Germinal center (tissue), 1 donor: ENCODE data around the gene HPSE2.
A peak's percentile ranks its signal among the peaks of the same experiment; 100 is the strongest.
"Not testable (repeated sequence)": the region's sequence is repeated elsewhere in the genome, so short reads cannot be mapped to it uniquely, and the experiment has no call there.

Experiments used
- DNase-seq: peaks from one replicate; pipeline ENCODE4 v3.0.0; 2012; ENCODE audit warnings: mixed read lengths, low spot score

HPSE2 gene

GRCh38 chr10:99235658-99236626 is at the start of gene HPSE2:
HPSE2 (minus strand) TSS chr10:99235852.
- DNase-seq = no peak

- no peak for DNase-seq
Measured at GRCh38 chr10:99280472-99280871, 44.8 kb upstream of the HPSE2 start.

GRCh38 chr10:99279626-99280111 is 44.0 kb upstream of the HPSE2 start:
- DNase-seq = no peak

- DNase-seq = peak; percentile 12
Measured at GRCh38 chr10:99276848-99277486, 41.3 kb upstream of the HPSE2 start.

- DNase-seq = no peak
Measured at GRCh38 chr10:99266383-99266782, 30.7 kb upstream of the HPSE2 start.

- no peak for DNase-seq
Measured at GRCh38 chr10:99248824-99249223, 13.2 kb upstream of the HPSE2 start.

GRCh38 chr10:99247893-99248292 is 12.2 kb upstream of the HPSE2 start:
- DNase-seq = not testable (repeated sequence)

- no peak for DNase-seq
Measured at GRCh38 chr10:99236627-99237309, 1.1 kb upstream of the HPSE2 start.

GRCh38 chr10:99234791-99235657 is 628 bp downstream of the HPSE2 start:
- no peak for DNase-seq

- peak; percentile 77 for DNase-seq
Measured at GRCh38 chr10:99234041-99234790, 1.4 kb downstream of the HPSE2 start.

- no peak for DNase-seq
Measured at GRCh38 chr10:99233689-99234037, 2.0 kb downstream of the HPSE2 start.

- no peak for DNase-seq
Measured at GRCh38 chr10:99233000-99233688, 2.5 kb downstream of the HPSE2 start.

- no peak for DNase-seq
Measured at GRCh38 chr10:99232360-99232999, 3.2 kb downstream of the HPSE2 start.

GRCh38 chr10:99224766-99225165 is 10.9 kb downstream of the HPSE2 start:
- DNase-seq = no peak

GRCh38 chr10:99207340-99207739 is 28.3 kb downstream of the HPSE2 start:
- no peak for DNase-seq

- DNase-seq = no peak
Measured at GRCh38 chr10:99203310-99203709, 32.3 kb downstream of the HPSE2 start.

GRCh38 chr10:99172950-99173349 is 62.7 kb downstream of the HPSE2 start:
- no peak for DNase-seq

GRCh38 chr10:99172128-99172738 is 63.4 kb downstream of the HPSE2 start:
- DNase-seq = no peak

GRCh38 chr10:99170116-99170675 is 65.5 kb downstream of the HPSE2 start:
- no peak for DNase-seq
